ENCODE data around the gene CBX8. TPM values are rescaled to one million over a fixed set of nuclear protein-coding genes. Genes with fewer than 3 reads are reported as not detected.
A peak's percentile ranks its signal among the peaks of the same experiment; 100 is the strongest.

CBX8 gene
- total RNA-seq, 2 donors from 2014 or later: 6.0 to 7.2 TPM

DNA sequence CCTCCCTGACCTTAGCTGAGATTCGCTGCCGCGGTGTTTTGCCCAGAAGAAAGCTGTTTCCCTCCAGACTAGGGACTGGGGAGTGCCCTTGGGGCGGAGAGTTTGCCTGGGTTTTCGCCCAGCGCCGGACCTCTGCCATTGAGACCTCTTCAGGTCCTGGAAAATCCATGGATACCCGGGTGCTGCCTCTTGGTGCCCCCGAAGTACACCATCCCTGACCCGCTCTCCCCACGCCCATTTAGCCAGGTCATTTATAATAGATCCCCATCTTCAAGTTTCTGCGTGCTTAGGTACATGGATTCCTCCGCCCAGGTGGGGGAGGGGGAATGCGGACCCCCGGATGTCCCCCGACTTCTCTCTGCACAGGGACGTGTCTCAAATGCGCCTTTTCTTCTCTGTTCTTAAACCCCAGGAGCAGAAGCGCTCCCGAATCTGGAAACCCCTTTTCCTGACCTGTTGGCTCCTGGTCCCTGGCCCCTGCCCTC lies 15.0 kb upstream of the CBX8 start:
- ATAC-seq (replicated peaks in 1 of 2) (no peak), DNase-seq (no peak)
- peaks cover 37% of the 10 kb centered on the region for H3K4me1 Mint-ChIP-seq (ENCODE audit: low read depth)
- peaks cover 0 to 3% of the 10 kb centered on the region in 2 donors for H3K36me3 Mint-ChIP-seq (ENCODE audit: insufficient read depth in 2 of 2)
- no peak overlapping the region for H3K27ac Mint-ChIP-seq
- no peaks in the 10 kb centered on the region for H3K9me3 Mint-ChIP-seq
- H3K4me3 Mint-ChIP-seq: peak overlapping the region; percentile 66 to 81
- peaks cover 60% of the 10 kb centered on the region for H3K27me3 Mint-ChIP-seq (ENCODE audit: low read depth)

DNA sequence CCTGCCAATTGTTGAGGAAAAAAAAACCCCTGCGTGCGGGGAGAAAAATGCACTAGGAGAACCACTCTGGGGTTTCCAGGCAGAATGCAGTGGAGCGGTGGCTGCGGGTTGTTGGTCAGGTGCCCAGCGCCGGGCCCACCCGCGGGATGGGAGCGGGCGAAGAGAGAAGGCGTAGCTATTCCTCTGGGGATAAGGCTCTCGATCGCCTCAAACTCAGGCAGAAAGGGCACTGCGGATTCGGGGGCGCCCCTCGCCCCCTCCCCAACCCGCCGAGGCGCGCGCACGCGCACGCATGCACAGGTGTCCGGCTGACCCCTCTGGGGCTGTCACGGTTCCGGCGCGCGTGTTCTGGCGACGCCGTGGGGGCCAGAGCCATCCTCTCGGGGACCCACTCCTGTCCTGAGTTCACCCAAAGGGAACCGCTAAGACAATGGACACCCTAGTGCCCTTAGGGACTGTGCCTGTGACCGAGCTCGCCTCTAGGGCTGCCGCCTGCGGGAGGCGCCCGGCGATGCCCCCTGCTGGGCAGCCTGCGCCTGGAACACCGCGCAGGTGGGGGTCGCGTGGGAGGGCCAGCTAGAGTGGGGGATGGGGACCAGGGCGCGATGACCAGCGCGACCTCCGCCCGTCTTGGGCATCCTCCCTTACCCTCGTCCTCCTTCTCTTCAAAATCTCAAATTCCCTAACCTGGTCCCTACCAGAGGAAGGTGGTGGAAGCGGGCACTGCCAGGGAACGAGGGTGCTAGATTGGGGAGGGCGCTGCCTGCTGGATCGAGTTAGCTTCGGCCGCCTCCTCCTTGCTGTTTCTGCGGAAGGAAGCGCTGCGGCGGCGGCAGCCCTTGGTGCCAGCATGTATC lies 14.4 kb upstream of the CBX8 start:
- H3K4me3 Mint-ChIP-seq: peak overlapping the region; percentile 73 to 81
- H3K27me3 Mint-ChIP-seq (ENCODE audit: low read depth): peaks cover 61% of the 10 kb centered on the region
- DNase-seq: peak; percentile 55 to 66
- peaks cover 0 to 3% of the 10 kb centered on the region in 2 donors for H3K36me3 Mint-ChIP-seq (ENCODE audit: insufficient read depth in 2 of 2)
- H3K4me1 Mint-ChIP-seq (ENCODE audit: low read depth): peaks cover 44% of the 10 kb centered on the region
- no peaks in the 10 kb centered on the region for H3K9me3 Mint-ChIP-seq
- ATAC-seq (replicated peaks in 1 of 2): peak; percentile 36 to 47
- no peak overlapping the region for H3K27ac Mint-ChIP-seq

DNA sequence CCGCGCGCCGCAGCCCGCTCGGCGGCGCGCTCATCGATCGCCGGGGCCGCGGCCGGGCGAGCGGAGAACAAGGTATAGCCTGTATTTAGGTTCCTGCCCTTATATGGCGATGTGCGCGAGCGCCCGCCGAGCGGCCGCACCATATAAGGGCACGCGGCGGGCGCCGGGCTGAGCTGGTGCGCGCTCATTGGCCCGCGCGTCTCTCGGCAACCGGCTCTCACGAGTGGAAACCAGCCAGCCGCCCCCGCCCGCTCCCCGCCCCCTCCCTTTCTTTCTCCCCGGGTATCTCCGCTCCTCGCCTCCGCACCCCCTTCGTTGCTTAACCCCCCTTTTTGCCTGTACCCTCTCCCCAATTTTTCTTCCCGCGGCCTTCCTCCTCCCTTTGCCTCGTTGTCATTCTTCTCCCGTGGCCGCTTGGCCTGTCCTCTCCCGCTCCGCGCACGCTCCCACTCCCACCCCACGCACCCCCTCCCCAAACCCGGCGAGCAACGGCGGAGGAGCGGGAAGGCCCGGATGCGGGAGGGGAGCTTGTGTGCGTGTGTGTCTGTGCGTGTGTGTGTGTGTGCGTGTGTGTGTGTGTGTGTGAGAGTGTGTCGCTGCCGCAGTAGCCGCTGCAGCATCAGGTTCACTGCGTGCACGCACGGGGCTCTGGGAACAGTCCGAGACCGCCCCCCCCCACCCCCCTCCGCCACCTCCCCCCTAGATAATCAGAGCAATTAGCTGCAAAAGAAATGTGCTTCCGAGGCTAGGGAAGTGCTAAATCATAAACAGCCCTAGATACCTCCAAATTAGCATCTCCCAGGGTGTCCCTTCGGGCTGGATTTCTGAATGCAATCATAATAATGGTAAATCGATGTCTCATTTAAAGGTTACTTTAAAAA lies 13.5 kb upstream of the CBX8 start:
- H3K27ac Mint-ChIP-seq: no peak overlapping the region
- peaks cover 66% of the 10 kb centered on the region for H3K27me3 Mint-ChIP-seq (ENCODE audit: low read depth)
- peaks cover 0 to 3% of the 10 kb centered on the region in 2 donors for H3K36me3 Mint-ChIP-seq (ENCODE audit: insufficient read depth in 2 of 2)
- ATAC-seq (replicated peaks in 1 of 2) (peak; percentile 89 to 90), DNase-seq (peak; percentile 83 to 87)
- H3K4me1 Mint-ChIP-seq (ENCODE audit: low read depth): peaks cover 52% of the 10 kb centered on the region
- H3K9me3 Mint-ChIP-seq: no peaks in the 10 kb centered on the region
- peak overlapping the region; percentile 73 to 75 for H3K4me3 Mint-ChIP-seq

DNA sequence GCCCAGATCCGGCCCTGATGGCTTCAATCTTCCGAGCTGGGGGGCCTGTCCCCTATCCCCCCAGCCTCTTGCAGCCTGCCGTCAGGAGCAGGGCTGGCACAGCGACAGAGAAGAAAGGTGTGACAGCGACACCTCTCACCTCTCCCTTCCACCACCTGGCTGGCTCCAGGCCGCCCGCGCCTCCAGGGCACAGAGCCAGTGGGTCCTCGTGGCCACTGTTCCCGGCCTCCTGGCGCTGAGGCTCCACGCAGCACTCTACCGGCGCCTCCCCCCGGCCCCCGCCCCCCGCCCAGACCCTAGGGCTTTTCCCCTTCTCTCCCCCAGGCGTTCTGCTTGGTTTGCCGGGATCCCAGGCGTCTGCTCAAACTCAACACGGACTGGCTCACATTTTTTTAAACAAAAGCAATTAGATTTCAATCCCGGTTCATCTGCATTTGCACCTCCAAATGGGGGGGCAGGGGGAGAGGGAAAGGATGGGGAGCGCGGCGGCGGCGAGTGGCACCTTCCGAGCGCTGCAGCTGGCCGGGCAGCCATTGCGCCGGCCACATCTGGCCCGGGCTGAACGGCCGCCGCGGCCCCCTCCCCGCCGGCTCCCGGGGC lies 12.8 kb upstream of the CBX8 start:
- Mint-ChIP-seq H3K4me1 (ENCODE audit: low read depth) (peaks cover 58% of the 10 kb centered on the region), H3K27me3 (ENCODE audit: low read depth) (peaks cover 71% of the 10 kb centered on the region), H3K9me3 (no peaks in the 10 kb centered on the region), H3K4me3 (peak overlapping the region; percentile 68 to 77), H3K36me3 (ENCODE audit: insufficient read depth in 2 of 2) (peaks cover 0 to 3% of the 10 kb centered on the region in 2 donors), H3K27ac (no peak overlapping the region)
- DNase-seq (no peak), ATAC-seq (replicated peaks in 1 of 2) (no peak)

DNA sequence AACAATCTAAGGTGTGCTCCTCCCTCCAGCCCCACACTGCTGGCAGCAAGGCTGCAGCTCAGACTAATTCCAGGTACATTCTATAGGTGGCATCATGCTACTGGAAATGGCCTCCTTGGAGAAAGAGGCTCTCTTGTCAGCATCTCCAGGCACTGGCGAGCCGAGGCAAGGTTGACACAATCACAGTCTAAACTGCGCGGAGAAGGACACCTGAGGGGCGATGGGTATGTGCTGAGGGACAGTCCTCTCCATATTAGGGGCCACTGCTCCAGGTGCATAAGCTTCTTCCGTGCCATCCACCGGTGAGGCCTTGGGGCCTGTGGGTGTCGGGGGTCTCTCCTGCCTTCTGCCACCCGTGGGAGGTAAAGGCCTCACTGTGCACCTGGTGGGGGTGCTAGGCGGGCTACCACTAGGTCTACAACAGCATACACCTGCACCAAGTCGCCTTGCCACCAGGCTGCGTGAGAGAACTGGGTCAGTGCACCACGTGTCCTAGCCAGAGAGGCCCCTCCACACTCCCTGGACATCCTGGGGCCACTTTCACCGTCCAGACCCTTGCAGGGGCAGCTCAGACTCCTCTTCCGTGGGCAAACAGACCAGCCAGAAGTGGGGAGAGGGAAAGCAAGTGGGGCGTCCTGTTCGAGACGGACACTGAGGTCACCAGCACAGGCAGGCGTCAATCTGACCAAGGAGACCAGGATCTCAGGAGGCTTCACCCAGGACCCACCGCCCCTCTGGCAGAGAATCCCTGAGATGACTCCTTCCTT lies 12.1 kb upstream of the CBX8 start:
- Mint-ChIP-seq H3K9me3 (peaks cover 0 to 3% of the 10 kb centered on the region in 2 donors), H3K27me3 (ENCODE audit: low read depth) (peaks cover 66% of the 10 kb centered on the region), H3K4me3 (peak overlapping the region; percentile 43 to 77), H3K27ac (no peak overlapping the region), H3K36me3 (ENCODE audit: insufficient read depth in 2 of 2) (peaks cover 2 to 3% of the 10 kb centered on the region in 2 donors), H3K4me1 (ENCODE audit: low read depth) (peaks cover 55% of the 10 kb centered on the region)
- ATAC-seq (replicated peaks in 1 of 2): no peak
- no peak for DNase-seq

DNA sequence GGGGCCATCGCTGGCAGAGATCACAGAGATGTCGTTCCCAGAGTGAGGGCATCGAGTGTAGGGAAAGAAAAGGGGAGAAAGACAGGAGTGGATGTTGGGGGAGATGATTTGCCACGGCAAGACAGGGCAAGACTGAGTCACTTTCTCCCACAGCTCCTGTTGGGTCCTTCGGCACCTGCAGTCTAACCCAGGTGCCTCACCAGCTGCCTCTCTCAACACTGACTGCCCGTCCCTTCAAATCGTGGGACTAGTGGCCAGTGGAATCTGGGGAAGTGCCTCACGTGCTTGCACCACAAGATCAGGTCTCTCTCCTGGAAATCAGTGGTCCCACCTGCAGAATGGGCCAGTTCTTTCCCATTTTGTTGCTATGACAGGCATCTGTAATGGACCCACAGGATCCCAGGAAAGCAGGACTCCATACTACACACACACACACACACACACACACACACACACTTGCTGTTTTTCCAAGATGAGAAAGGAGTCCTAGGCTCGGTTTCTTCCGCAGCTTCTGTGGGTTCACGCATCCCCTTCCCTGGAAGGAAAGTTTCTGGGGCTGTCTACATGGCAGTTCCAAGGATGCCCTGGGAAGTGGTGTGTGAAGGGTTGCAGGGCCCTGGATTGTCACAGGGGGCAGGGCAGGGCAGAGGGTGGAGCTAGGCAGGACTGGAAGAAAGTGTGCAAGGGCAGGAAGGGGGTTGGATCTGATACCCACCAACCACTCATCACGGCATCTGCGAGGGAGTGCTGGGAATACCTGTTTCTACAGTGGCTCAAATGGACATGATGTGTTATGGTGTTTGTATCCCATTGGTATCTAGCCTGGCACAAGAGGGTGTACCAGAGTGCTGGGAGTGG lies 10.2 kb upstream of the CBX8 start:
- Mint-ChIP-seq H3K4me1 (ENCODE audit: low read depth) (peaks cover 50% of the 10 kb centered on the region), H3K9me3 (peaks cover 0 to 3% of the 10 kb centered on the region in 2 donors), H3K36me3 (ENCODE audit: insufficient read depth in 2 of 2) (peaks cover 4 to 5% of the 10 kb centered on the region in 2 donors), H3K4me3 (no peak overlapping the region), H3K27me3 (ENCODE audit: low read depth) (peaks cover 73% of the 10 kb centered on the region), H3K27ac (no peak overlapping the region)
- no peak for ATAC-seq (replicated peaks in 1 of 2)
- DNase-seq: no peak

DNA sequence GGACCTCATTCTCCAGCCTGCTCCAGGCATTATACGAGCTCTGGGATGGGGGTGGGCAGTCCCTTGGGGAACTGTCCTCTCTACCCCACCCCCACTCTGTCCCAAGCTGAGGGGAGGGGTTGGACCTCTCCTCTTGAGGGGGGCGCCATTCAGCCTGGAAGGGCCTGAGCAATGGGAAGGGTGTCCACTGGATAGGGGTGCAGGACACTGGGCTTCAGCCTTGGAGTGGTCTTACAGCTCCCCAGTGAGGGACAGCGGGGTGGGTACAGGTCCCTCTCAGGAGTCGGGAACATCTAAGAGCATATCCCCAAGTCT lies 9.5 kb upstream of the CBX8 start:
- H3K4me1 Mint-ChIP-seq (ENCODE audit: low read depth): peaks cover 51% of the 10 kb centered on the region
- peaks cover 74% of the 10 kb centered on the region for H3K27me3 Mint-ChIP-seq (ENCODE audit: low read depth)
- DNase-seq: no peak
- H3K9me3 Mint-ChIP-seq: peaks cover 0 to 3% of the 10 kb centered on the region in 2 donors
- no peak overlapping the region for H3K27ac Mint-ChIP-seq
- H3K4me3 Mint-ChIP-seq: no peak overlapping the region
- H3K36me3 Mint-ChIP-seq (ENCODE audit: insufficient read depth in 2 of 2): peaks cover 5% of the 10 kb centered on the region in 2 donors
- ATAC-seq (replicated peaks in 1 of 2): no peak

DNA sequence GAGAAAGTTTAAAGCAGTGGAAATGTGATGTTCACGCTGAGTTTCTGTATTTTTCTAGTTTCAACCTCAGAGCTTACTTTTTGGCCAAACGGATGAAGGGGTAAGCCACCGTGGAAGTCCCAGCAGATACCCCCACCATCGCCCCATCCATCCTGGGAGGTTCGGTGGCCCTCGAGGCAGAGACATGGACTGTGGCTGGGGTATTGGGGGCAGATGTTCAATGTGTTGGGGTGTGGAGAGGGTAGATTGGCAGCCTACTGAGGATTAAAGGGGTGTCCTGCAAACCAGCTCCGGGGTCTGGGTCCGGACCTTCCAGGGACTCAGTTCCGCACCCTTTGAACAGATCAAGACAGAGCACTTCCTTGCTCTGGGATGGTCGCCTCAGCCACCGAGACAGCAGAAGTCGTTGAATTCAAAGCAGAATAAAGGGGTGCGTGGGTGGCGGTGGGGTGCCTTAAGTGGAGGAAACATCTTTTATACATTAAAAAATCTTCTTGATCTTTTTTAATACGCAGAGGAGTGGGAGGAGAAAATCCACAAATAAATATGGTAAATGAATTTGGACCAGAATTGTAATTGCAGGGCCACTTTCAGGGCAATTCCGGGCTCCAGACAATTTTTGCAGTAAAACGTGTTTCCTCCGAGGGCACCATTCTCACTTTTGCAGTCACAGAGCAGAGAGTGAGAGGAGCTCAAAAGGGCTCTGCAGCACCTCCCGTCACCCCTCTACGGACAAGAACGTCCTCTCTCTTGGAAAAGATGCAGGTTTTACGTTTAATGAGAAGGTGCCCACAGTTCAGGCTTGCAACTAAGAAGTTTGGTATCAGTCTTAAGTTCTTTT lies 8.2 kb upstream of the CBX8 start:
- no peak overlapping the region for H3K27ac Mint-ChIP-seq
- peak overlapping the region; percentile 80 to 92 for H3K4me3 Mint-ChIP-seq
- DNase-seq: peak in 1 of 2 donors; percentile 48
- no peak for ATAC-seq (replicated peaks in 1 of 2)
- peaks cover 5% of the 10 kb centered on the region in 2 donors for H3K36me3 Mint-ChIP-seq (ENCODE audit: insufficient read depth in 2 of 2)
- H3K9me3 Mint-ChIP-seq: peaks cover 0 to 3% of the 10 kb centered on the region in 2 donors
- peaks cover 73% of the 10 kb centered on the region for H3K27me3 Mint-ChIP-seq (ENCODE audit: low read depth)
- H3K4me1 Mint-ChIP-seq (ENCODE audit: low read depth): peaks cover 53% of the 10 kb centered on the region

DNA sequence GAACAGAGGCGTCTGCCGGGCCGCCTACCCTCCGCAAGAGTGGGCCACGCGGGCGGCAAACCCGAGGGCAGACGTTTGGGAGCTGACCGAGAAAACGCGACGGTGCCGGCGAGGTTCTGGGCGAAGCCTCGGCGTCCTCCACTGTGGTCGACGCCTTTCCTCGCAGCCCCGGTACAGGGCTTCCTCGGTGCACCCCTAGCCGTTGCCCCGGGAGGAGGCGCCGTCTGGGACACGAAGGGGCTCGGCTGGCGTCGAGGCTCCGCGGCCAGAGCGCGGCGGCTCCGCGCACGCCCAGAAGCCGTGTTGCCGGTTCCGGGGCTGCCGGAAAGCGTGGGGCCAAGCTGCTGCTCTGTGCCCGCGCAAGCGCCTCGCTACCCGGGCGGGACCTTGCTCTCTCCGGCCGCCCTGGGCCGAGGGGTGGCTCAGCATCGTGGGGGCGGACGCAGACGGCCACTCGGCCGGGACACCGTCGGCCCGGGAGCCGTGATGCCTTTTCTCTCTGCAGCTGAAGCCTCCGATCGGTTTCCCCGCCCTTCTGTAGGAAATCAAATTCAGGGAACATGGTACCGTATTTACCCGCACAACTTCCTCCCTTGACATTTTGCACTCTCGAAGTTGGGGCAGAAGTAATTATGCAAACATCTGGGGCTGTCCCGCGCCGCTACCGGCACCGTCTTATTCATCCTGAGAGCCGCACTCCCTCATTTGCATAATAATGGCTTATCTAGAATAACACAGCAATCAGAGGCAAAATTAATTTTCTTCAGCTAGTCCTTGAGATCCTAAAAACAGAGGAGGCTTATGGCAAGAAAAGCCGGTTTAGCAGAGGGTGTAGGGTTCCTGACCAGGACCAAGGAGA lies 7.3 kb upstream of the CBX8 start:
- DNase-seq (peak; percentile 84 to 86), ATAC-seq (replicated peaks in 1 of 2) (peak; percentile 82)
- Mint-ChIP-seq H3K36me3 (ENCODE audit: insufficient read depth in 2 of 2) (peaks cover 5 to 8% of the 10 kb centered on the region in 2 donors), H3K9me3 (peaks cover 0 to 3% of the 10 kb centered on the region in 2 donors), H3K4me1 (ENCODE audit: low read depth) (peaks cover 59% of the 10 kb centered on the region), H3K27ac (peak overlapping the region; percentile 72), H3K4me3 (peak overlapping the region; percentile 80 to 92), H3K27me3 (ENCODE audit: low read depth) (peaks cover 78% of the 10 kb centered on the region)

DNA sequence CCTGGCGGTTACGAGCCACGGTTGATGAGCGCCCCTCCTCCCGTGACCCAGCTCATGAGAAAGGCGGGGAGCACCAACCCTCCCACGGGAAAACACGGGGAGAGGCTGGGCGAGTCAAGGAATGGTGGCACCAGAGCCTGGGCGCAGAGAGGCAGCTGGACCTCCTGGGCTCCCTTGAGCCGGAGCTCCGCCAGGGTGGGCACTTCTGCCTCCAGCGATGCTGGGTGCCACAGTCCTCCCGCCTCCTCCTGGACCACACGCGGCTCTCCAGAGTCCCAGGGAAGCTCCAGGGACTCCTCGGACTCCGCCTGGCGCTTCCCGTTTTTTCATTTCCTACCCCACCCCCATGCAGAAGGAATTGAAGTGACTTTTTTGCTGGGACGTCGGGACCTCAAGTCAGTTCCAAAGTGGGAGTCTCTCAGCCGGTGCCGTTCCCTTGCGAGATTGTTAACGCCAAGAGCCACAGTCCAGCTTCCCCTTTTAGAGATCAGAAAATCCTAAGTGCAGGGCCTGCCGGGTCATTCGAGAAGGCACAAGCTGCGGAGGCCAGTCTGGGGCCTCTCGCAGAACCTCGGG lies 6.6 kb upstream of the CBX8 start:
- Mint-ChIP-seq H3K4me1 (ENCODE audit: low read depth) (peaks cover 60% of the 10 kb centered on the region), H3K27me3 (ENCODE audit: low read depth) (peaks cover 76% of the 10 kb centered on the region), H3K4me3 (peak overlapping the region; percentile 68 to 80), H3K27ac (peak overlapping the region; percentile 59), H3K36me3 (ENCODE audit: insufficient read depth in 2 of 2) (peaks cover 5 to 8% of the 10 kb centered on the region in 2 donors), H3K9me3 (peaks cover 0 to 3% of the 10 kb centered on the region in 2 donors)
- DNase-seq (no peak), ATAC-seq (replicated peaks in 1 of 2) (no peak)

All from activated T-cell treated with anti-CD3 and anti-CD28 coated beads, Interleukin-2, amount 50 U/mL, for 72 hours (primary cell).